SIG-M5 treated with dmso at 0.1 percent for 504 hours (cell line): ENCODE results near the gene PTPRK.
"Not testable (repeated sequence)": the region's sequence is repeated elsewhere in the genome, so short reads cannot be mapped to it uniquely, and the experiment has no call there.

ENCODE experiments used
- DNase-seq: peaks from one replicate; lab custom pipeline; 2025; ENCODE audit not compliant: unreplicated experiment; lab: John Stamatoyannopoulos, UW

Gene PTPRK

GRCh38 chr6:128446497-128446896 is 73.9 kb downstream of the PTPRK start:
- no peak for DNase-seq

GRCh38 chr6:128443553-128443952 is 76.8 kb downstream of the PTPRK start:
- DNase-seq = no peak

- DNase-seq = no peak
Measured at GRCh38 chr6:128439627-128440026, 80.8 kb downstream of the PTPRK start.

- no peak for DNase-seq
Measured at GRCh38 chr6:128438393-128438792, 82.0 kb downstream of the PTPRK start.

GRCh38 chr6:128437685-128438084 is 82.7 kb downstream of the PTPRK start:
- no peak for DNase-seq

GRCh38 chr6:128434752-128435151 is 85.6 kb downstream of the PTPRK start:
- not testable (repeated sequence) for DNase-seq

GRCh38 chr6:128432394-128432793 is 88.0 kb downstream of the PTPRK start:
- DNase-seq = no peak

- DNase-seq = no peak
Measured at GRCh38 chr6:128427139-128427538, 93.3 kb downstream of the PTPRK start.

GRCh38 chr6:128425856-128426255 is 94.5 kb downstream of the PTPRK start:
- no peak for DNase-seq

- DNase-seq = no peak
Measured at GRCh38 chr6:128422871-128423270, 97.5 kb downstream of the PTPRK start.

- no peak for DNase-seq
Measured at GRCh38 chr6:128422200-128422599, 98.2 kb downstream of the PTPRK start.

- no peak for DNase-seq
Measured at GRCh38 chr6:128421788-128422187, 98.6 kb downstream of the PTPRK start.

- DNase-seq = no peak
Measured at GRCh38 chr6:128417698-128418097, 102.7 kb downstream of the PTPRK start.

GRCh38 chr6:128415387-128415786 is 105.0 kb downstream of the PTPRK start:
- DNase-seq = no peak

- no peak for DNase-seq
Measured at GRCh38 chr6:128414943-128415342, 105.5 kb downstream of the PTPRK start.

- DNase-seq = no peak
Measured at GRCh38 chr6:128413291-128413690, 107.1 kb downstream of the PTPRK start.

GRCh38 chr6:128412680-128413079 is 107.7 kb downstream of the PTPRK start:
- no peak for DNase-seq

GRCh38 chr6:128410584-128410983 is 109.8 kb downstream of the PTPRK start:
- DNase-seq = no peak

- no peak for DNase-seq
Measured at GRCh38 chr6:128409003-128409402, 111.4 kb downstream of the PTPRK start.

GRCh38 chr6:128406453-128406852 is 113.9 kb downstream of the PTPRK start:
- DNase-seq = no peak

- DNase-seq = no peak
Measured at GRCh38 chr6:128403618-128404444, 116.6 kb downstream of the PTPRK start.

- DNase-seq = no peak
Measured at GRCh38 chr6:128400875-128401274, 119.5 kb downstream of the PTPRK start.

GRCh38 chr6:128397996-128398395 is 122.4 kb downstream of the PTPRK start:
- DNase-seq = no peak
